Inferior parietal cortex (tissue), 1 donor: ENCODE data around the gene PIGA.

Experiments used
- DNase-seq: peaks from one replicate; pipeline ENCODE4 v3.0.0-alpha.2; 2016; ENCODE audit errors: extremely low spot score

Gene PIGA, protein sequence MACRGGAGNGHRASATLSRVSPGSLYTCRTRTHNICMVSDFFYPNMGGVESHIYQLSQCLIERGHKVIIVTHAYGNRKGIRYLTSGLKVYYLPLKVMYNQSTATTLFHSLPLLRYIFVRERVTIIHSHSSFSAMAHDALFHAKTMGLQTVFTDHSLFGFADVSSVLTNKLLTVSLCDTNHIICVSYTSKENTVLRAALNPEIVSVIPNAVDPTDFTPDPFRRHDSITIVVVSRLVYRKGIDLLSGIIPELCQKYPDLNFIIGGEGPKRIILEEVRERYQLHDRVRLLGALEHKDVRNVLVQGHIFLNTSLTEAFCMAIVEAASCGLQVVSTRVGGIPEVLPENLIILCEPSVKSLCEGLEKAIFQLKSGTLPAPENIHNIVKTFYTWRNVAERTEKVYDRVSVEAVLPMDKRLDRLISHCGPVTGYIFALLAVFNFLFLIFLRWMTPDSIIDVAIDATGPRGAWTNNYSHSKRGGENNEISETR

DNA sequence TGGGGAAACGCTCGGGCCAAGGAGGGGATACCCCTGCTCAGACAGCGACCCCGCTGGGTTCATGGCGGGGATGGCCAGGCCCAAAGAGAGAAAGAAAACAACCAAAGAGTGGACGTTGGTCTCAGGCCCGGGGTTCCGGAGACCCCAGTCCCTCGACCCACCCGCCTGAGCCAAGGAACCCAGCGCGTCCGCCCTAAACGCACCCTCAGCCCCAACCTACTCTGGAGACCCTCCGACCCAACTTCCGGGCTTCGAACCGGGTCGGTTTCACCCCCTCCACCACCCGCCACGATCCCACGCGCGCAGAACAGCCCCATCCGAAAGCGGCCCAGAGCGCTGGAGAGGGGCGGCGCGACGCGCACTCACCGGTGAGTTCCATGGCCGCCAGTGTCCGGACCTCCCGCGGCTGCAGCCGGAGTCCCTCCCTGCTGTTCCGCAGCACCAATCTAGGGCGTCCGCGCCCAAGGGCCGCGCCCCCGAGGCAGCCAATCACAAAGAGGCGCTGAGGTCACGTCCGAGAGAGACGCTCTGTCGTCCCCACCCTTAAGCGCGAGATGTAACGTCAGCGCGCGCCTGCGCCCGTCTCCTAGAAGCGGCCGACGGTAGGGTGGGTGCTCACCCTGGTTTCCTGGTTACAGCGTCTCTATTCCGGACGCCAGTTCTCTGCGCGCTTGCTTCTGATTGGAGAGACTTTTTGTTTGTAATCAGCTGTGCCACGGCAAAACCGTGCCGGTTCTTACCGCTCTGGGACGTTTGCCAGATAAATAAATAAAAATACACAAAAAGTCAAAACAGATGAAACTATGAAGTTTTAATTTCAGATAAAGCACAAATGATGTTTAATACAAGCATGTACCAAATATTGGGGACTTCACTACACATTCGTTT is at the start of gene PIGA:
TSS of gene PIGA (minus strand) at position 389 of the 888 bp plus-strand sequence. CDS start 3,593 bp downstream, outside the sequence.
- DNase-seq: peak; percentile 93

DNA sequence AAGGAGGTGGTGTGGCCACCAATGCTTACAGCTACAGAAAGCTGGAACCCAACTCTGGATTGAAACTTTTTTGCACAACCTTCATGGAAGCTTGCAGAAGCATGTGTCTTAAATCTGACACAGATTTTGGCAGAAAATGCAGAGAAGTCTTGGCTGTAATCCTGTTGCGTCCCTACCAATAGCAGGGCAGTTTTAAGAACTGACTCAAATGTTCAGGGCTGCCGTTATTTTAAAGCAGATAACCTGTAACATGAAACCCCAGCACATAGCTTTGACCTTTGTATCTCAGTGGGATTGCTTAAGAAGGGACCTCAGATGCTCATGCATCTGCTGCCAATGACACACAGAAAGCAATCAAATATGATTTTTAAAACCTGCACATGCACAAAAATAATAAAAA is 49.0 kb upstream of the PIGA start, which contains the start of gene VEGFD:
TSS of gene VEGFD (minus strand) at position 110 of the 400 bp plus-strand sequence. CDS start 467 bp downstream, outside the sequence.
- DNase-seq: no peak

DNA sequence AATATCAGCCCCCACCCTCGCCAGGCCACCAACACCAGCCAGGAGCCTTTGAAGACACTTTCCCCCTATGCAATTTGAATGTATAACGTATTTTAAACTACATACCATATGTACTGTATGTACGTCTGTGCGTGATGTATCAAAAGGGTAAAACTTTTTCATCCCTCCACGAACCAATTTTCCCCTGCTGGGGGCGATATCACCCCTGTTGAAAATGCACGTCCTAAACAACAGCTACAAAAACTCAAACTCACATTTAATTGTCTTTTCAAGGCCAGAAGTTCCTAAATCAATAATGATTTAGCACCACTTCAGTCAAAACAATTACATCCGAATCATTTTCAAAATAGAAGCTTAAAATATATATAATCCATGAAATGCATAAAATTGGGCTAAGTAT is 47.5 kb upstream of the PIGA start:
- DNase-seq: no peak

DNA sequence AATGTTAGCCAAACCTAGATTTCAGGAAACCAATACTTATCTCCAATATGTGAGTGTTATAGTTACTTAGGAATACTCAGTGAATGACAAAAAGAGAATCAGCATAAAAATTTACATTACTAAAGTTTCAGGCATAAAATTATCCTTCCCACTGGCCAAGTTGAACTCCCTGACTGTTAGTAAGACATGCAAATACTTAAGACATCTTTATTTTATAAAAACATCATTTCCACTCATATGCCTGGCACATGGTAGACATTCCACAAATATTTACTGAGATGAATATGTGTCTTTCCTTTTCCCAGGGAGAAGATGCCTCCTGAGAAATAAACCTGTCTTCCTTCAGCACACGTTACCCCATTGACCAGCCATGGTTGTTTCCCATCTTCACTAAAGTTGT is 41.6 kb upstream of the PIGA start:
- no peak for DNase-seq

DNA sequence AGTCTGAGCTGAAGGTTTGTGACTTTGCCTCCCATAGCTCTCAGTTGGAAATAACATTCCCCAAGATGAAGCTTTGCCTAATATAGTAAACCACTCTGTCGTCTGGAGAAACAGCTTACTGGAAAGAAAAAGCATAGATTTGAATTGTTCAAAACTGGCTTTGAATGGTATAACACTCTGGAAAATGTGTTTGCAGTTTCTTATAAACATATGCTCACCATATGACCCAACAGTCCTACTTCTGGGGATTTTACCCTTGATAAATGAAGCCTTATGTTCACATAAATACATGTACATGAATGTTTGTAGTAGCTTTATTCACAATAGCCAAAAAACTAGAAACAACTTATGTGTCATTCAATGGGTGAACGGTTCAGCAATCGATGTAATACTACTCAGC is 38.7 kb upstream of the PIGA start:
- no peak for DNase-seq

DNA sequence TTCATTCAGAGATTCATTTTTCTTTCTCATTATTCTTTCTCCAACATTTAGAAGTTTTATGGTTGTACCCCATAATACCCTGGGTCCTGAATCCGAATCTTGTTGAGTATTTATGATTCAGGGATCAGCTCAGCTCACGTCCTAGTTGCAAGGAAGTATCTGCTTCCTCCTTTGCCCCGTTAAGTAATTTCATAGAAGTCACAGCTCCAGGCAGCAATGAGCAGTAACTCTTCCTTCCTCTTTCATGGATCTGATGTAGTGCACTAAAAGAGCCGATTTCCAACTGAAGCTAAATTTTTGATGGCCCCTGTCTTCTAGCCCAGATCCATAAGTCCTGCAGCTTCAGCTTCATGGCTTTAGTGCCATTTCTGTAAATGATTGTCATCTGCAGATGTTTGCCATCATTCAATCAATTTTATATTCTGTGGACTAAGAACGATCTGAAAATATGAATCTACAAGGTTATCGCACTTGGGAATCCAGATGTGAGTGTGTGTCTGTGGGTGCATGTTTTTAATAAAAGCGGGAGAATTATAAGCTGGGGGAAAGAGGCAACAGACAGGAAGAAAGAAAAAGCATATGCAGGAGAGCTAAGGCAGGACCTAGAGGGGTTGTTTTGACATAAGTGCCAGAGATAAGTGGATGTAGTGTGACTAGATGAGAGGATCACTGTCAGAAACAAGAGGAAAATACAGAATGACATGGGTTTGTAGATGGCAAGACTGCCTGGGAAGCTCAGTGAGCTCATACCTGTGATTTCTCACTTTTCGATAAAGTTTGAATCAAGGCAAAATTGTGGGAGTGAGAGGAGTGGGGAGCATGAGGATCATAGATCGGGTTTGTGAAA is 31.4 kb upstream of the PIGA start:
- no peak for DNase-seq

DNA sequence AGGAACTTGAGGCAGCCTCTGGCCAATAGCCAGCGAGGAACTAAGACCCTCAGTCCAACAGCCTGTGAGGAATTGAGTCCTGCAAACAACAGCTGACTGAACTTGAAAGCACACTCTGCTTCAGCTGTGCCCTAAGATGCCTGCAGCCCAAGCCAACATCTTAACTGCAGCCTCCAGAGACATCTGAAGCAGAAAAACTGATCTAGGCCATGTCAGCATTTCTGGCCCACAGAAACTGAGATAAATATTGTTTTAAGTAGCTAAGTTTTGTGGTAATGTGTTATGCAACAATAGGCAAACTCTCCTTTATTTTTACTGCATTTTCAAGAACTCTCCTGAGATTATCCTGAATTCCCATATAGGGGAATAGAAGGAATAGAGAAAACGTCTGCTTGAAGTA is 24.4 kb upstream of the PIGA start:
- no peak for DNase-seq

DNA sequence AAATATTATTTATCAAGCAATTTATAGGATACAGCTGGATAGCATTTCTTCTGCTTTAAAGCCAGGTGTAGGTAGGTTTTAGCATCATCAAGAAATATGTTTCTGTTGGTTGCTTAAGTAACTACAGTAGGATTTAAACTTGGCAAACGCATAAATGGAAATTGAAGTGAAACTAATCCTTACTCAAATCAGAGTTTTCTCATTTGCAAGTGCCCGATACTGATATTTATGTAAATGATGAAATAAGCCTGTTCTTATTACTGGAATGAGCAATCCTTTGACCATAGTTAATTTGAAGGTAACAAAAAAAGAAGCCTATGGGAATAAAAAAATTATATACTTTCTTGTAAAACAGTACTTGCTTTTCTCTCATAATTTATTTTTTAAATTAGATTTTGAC is 23.2 kb upstream of the PIGA start:
- DNase-seq: no peak

DNA sequence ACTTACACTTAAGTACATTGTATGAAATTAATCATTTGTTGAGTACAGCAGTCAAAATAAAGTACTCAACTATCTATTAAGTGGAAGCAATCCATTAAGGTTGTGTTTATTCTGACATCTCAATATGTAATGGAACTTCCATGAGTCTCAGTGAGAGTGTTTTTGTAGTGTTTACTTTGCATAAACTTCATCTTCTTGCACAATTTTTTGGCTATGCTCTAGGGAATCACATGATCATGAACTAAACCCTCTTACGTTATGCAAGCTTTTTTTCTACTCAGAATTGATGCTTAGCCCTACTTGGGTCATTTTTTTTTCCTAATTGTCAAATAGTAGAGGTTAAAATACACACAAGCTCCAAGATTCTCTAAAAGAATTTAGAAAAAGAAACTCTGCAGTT is 21.1 kb upstream of the PIGA start:
- no peak for DNase-seq

DNA sequence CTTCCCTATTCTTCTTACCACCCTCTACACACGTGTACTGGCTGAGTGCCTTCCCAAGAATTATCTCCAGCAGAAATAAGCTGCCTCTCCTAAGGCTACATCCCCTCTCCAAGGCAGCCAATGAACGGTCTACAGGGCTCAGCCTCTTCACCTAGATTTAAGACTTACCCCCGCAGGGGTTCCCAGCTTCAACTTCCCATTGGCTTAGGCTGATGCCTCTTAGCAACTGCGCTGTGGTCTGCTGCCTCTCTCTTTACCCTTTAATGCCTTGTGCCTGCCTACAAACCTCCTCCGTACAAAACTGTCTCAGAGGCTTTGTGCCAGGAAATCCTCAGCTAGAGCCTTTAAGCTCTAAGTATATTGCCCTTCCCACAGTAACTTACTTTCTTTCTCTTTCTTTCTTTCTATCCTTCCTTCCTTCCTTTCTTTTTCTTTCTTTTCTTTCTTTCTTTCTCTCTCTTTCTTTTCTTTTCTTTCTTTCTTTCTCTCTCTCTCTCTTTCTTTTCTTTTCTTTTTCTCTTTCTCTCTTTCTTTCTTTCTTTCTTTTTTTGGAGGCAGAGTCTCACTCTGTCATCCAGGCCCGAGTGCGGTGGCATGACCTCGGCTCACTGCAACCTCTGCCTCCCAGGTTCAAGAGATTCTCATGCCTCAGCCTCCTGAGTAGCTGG is 15.1 kb upstream of the PIGA start:
- DNase-seq: no peak

DNA sequence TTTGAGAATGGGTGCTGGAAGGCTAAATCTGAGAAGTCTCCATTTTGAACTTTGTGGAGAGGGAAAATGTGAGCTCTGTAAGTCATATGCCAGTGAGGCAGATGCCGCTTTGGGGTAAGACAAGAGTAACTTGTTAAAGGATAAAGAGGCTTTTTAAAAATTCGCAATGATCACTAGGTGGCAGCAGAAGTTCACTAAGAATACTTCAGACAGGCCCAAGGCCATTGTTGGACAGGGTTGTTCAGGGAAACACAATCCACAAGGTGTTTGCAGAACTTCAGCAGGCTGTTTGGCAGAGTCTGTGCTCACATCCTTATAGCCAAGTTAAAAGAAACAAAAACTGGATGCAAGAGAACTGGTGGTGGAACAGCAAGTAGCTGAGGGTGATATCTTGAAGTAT is 13.7 kb upstream of the PIGA start:
- peak; percentile 83 for DNase-seq

DNA sequence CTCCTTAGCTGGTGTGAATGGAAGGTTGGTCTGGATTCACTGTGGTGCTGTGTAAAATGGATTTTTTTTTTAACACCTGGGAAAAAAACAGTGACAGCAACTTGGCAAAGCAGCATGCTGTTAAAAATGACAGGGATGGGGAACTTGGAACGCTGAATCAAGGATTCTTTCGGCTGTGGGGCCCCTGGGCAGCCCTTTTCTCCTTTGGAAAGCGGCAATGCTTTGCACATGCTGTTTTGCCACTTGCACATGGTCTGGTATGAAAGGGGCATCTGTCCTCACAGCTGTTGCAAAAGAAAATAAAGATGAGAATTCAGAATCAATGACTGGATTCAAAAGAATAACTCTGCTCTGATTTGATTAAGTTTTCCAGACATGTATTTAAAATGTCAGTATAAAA is 10.7 kb upstream of the PIGA start:
- no peak for DNase-seq

DNA sequence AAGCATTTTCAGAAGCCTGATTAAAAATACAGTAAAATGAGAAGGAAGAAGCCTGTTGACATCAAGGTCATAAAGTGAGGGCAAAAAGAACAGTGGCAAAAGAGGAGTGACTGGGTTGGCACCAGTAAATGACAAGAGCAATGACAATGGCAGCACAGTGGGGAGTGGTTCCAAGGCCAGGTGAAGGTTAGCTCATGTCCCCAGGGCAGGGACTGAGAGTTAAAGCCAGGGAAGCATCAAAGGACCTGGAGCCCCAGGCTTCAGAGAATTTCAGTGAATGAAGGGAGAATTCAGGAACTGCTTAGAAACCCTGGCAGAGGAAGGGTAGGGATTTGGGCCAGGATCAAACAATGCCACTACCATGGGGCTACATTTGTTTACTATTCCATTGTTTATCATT is 8.8 kb upstream of the PIGA start:
- no peak for DNase-seq

DNA sequence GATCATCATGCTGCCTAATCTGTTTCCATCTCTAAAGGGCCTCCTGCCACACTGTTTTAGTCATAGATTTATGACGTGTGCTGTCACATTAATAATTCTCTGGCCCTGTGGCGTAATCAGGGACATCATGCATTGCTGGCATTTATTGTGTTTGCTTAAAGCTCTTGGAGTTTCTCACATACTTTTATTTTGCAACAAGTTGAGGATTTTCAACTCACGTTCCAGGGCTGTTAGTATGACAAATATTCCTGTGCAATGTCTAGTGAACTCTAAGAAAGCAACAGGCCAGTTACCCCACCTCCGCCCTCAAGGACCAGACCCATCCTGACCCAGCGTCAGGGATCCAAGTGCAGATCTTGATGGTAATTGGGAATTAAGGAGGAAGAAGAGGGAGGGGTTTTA is 7.8 kb upstream of the PIGA start:
- DNase-seq: no peak

DNA sequence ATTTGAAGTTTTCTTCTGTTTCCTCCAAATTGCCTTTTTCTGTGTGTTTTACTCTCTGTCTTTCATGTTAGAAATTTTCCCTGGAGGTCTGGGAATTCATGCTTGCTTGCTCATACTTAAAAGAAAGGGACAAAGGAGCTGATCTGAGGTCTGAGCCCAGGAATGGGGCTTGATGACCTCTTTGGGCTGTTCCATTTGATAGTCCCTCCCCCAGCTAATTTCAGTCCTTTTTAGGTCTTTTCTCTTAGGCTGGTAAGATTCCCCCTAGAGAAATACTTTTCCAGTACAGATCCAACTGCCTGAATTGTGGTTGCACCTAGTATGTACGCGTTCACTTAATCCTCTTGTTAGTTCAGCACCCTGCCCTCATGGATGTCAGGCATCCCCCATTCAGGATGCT is 5.5 kb upstream of the PIGA start:
- DNase-seq: no peak

DNA sequence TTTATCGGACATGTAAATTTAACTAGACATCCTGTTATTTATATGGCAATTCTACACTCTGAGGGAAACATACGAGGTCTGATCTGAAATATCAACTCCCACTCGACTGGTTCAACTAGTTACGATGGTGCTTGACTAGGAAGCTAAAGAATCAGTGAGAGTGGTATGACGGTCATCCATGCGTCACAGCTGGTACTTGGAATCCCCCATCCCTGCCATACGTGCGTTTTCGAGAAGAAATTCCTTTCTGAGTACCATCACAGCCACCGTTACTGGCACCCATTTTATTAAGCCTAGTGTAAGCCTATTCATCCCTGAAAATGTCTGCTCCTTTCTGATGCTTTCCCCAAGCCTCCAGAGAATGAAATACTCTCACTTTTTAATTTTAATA is 695 bp upstream of the PIGA start:
- no peak for DNase-seq

DNA sequence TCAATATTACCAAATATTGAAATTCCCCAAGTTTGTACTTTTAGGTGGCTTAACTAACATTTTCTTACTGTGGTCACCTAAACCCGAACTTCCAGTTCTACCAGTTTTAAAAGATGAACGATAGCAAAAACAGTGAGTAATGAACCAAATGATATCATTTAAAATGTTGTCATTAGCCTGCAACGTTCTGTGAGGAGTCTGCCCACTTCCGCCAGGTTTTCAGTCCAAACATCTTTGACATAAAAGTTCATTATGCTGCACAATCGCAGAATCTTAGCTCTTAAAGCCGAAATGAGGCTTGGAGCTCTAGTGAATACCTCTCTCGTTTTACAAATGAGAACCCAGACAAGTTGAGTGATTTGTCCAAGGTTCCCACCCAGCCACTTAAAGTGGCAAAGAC is 762 bp downstream of the PIGA start:
- DNase-seq: no peak

DNA sequence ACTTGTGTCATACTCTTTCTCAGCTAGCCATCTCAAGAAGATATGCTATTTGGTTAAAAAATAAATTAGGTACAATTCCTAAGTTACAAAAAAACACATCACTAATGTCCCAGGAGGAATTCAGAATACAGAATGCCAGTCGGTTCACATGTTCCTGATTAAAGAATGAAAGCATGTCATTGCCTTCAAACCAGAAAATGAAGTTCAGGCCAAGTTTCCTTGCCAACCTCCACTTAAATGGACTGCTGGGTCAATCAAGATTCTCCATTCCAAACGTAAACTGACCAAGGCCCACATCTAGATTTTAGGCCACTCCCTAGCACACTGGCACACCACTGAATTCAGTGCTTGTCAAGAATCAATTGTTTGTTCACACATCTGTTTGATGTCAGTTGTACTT is 6.5 kb downstream of the PIGA start:
- DNase-seq: no peak

DNA sequence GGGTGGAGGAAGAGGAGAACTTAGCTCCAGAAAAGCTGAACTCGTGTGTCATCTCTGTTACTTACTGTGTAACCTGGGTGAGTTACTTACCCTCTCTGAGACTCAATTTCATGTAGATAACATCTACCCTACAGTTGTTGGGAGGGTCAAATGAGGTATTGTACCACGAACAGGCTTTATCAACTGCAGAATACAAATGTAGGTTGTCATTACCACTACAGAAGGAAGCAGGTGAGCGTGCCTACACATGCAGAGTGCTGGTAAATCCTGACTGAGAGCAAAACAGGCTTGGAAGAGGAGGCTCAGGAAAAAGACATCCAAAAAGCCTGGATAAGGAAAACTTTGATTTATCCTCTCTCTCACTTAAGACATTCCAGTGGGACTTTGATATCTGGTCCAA is 7.2 kb downstream of the PIGA start:
- DNase-seq: no peak

DNA sequence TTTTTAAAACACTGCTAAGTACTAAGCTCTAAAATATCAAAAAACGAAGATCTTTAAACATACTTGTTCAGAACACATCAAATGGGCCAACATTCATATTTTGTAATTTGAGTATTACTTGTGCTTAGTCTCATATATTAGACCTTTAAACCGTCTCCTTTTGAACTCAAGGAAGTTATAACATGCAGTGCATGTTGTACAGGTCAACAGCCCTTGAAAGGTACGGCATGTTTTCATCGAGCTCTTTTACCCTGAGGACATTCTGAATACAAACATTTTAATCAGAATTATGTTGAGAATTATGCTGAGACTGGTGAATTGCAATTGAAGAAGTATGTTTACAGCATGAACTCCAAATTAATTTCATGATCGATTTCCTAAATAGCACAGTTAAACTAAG is 12.9 kb downstream of the PIGA start:
- DNase-seq: no peak

DNA sequence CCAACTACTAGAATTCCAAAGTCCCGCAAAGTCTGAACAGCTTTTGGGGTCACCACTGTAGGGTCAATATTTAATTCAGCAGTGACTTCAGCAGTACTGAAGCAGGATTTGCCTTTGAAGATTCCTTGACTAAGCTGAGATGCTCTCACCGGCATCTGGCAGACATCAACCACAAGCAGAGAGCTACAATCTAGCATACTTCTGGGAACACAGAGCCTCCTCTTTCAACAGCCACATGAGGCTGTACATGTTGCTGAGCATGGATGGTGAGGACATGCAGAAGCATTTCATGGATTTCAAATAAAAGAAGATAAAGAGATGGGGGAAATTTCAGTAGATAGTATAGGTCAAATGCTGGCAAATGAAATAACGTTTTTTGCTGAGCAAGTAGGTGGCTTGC is 13.3 kb downstream of the PIGA start:
- DNase-seq: no peak
